HG03378 (cell line): ENCODE data around the gene ZNRF2.

Experiments used
- ATAC-seq: cut with Tn5 transposase; IDR thresholded peaks from one replicate; pipeline ENCODE4 v1.9.1; 2021; ENCODE audit warnings: mild to moderate bottlenecking, moderate library complexity; ENCODE audit not compliant: unreplicated experiment

The ZNRF2 gene

GRCh38 chr7:30320392-30320791 lies 36.0 kb downstream of the ZNRF2 start:
- ATAC-seq: no peak

GRCh38 chr7:30321089-30321881 lies 36.9 kb downstream of the ZNRF2 start:
- no peak for ATAC-seq

GRCh38 chr7:30321882-30322192 lies 37.4 kb downstream of the ZNRF2 start:
- ATAC-seq: no peak

DNA sequence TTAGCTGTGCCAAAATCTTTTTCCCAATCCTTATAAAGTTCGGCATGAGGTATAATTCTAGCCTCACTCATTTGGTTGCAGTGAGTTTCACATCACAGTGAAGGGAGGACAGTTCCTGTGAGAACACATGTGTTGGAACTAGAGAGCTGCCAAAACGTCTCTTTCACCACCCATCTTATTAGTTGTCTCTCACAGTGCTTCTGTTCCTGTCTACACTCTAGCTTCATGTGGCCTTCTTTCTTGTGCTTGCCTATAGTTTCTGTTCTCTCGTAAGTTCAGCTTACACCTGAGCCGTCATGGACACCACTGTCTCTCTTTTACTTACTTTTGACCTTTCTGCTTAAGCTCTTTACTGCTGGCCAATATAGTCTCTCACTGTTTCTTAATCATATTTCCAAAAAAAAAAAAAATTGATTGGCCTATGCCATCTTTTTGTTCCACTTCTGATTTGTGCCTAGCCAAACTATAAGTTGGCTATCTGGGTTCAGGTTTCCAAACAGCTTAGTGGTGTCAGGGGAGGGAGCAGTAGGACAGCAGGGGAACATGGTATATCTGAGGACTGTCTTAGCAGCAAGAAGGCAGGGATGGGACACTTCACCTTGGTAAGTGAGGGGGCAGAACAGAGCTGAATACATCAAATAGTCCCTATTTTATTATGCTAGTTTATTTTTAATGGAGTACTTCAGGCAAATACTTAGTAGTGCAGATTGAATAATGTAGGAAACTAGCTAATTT lies 38.0 kb downstream of the ZNRF2 start:
- peak; percentile 64 for ATAC-seq

DNA sequence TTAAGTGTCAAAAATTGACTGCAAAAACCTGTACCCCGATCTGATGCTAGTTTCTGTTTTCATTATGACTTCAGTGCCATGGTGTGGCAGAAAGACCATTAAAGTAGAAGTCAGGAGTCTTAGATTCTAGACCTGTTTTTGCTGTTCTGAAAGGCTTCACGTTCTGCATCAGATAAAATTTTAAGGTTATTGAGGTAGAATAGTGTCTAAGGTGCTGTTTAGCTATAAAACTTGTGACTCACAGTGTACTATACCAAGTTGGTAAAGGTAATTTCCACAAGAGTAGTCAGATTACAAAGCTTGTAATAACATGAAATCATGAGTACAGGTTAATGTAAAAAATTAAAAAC lies 38.6 kb downstream of the ZNRF2 start:
- peak; percentile 53 for ATAC-seq

DNA sequence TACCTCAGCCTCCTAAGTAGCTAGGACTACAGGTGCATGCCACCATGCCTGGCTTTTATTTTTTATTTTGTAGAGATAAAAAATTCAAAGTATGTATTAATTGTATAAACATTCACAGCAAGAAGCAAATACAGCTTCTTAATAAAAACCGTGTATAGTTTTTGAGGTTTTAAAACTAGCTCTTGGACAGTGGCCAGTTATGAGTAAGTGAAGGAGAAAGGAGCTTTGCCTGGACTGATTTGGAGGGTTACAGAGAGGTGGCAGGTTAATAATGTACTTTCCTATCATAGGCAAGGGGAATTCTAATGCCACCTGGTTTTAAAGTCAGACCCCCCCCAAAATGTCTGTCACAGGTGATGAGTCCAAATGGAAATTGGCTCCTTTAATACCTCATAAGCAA lies 43.4 kb downstream of the ZNRF2 start:
- ATAC-seq: no peak

GRCh38 chr7:30328381-30328780 lies 44.0 kb downstream of the ZNRF2 start:
- ATAC-seq: no peak

DNA sequence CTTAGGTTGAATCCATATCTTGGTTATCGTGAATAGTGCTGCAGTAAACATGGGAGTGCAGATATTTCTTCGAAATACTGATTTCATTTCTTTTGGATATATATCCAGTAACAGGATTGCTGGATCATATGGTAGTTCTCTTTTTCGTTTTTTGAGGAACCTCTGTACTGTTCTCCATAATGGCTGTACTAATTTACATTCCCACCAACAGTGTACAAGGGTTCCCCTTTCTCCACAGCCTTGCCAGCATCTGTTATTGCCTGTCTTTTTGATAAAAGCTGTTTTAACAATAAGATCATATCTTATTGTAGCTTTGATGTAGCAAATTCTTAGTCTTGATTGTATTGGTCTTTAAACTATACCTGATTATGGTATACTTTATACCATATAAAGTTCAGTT lies 45.3 kb downstream of the ZNRF2 start:
- ATAC-seq: no peak

GRCh38 chr7:30330134-30331111 lies 46.0 kb downstream of the ZNRF2 start:
- peak; percentile 87 for ATAC-seq

- ATAC-seq: no peak
Measured at GRCh38 chr7:30331338-30331737, 46.9 kb downstream of the ZNRF2 start.

DNA sequence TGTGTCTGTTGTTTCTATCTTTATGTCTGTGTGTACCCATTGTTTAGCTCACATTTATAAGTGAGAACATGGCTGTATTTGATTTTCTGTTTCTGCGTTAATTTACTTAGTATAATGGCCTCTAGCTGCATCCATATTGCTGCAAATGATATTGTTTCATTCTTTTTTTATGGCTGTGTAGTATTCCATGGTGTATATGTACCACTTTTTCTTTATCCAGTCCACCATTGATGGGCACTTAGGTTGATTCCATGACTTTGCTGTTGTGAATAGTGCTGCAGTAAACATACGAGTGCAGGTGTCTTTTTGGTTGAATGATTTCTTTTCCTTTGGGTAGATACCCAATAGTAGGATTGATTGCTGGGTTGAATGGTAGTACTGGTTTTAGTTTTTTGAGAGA lies 48.2 kb downstream of the ZNRF2 start:
- ATAC-seq: no peak

DNA sequence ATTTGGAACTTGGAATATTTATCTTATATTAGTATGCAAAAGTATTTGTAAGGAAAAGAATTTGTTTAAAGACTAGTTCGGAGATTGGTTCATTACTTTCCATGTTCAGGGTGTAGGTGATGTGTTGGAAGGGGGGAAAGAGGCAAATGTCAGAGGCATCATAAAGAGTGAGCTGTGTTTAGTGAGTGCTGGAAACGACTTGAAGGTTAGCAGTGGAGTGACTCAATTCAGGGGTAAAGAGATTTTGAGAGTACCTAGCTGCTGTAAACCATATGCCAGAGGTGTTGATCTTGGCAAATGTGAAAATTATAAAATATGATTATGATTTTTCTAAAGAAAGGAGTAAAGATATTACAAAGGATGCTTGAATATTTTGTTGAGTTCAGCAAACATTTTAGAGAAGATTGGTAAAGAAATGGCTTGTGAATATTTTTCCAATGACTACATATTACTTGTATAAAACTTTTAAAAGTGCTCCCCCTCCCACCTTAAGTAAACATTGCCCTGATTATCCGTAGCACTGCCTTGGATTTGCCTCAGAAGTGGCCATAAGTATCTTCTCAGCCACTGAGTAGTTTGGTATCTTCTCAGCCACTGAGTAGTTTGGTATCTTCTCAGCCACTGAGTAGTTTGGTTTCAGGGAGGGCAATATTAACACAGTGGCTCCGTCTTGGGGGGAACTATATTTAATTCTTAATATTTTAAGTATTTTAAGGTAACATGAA lies 51.5 kb downstream of the ZNRF2 start:
- ATAC-seq: no peak

DNA sequence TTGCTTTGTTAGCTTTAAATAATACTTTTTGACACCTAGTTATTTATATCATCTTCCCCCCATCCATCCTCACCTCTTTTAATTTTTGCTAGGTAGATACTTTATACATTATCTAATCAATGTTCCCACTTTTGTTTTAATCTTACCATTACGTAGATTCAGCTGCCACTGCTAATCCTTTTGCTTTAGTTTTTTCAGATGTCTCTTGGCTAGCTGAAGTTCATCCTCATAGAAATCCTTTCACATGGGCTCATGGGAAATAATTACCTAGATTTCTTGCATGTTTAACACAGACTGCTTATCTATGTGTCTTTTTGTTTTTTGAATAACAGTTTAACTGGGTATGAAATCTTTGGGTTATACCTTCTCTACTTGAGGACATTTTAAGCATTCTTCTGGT lies 60.1 kb downstream of the ZNRF2 start:
- ATAC-seq: no peak

DNA sequence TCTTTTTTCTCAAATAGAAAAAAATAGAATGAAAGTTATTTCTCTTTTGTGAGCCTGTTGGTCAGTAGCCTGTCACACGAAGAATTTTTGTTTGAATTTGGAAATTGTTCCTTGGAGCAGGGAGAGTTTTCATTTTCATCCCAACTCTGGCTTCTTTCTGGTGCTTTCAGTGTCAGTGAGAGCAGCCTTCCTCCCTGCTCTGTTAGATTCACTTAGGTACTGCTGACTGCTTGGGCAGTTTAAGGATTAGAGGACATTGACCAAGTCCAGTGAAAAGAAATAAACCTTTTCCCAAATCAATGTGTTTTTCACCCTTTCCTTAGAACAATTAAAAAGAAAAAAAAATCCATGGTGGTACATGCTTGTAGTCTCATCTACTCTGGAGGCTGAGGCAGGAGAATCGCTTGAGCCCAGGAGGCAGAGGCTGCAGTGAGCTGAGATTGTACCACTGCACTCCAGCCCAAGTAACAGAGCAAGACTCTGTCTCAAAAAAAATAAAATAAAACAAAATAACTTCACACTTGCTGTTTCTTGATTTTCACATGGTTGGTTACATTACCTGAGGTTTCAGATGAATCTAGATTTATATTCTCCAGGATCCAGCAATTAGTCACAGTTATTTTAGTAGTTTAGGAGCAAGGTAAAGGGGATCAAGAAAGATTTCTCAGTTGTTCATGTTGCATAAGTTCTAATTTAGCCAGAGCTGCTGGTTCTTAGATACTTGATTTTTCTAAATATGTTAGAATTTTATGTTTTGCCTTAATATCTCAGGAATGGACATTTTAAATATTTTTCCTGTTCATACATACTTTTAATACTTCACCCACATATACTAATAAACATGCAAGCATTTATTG lies 63.1 kb downstream of the ZNRF2 start:
- peak; percentile 30 for ATAC-seq

DNA sequence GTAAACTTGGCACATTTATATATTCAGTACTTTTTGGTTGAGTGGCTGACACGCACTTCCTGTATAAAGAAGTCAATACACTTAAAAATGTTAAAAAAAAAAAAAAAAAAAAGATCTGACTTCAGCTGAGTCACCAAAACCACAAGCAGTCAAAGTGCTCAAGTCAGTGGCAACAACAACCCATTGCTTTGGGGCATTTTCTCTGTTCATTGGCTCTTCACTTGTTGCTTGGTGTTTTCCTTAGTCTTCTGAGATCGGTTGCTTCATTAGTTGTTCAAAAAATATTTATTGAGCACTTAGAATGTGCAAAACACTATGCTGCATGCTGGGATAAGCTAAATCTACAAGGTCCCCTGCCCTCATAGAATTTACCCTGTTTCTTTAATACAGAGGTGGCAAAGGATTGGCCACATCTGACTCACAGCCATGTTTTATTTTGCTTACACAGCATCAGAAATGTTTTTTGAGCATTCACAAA lies 63.7 kb downstream of the ZNRF2 start:
- ATAC-seq: peak; percentile 78

DNA sequence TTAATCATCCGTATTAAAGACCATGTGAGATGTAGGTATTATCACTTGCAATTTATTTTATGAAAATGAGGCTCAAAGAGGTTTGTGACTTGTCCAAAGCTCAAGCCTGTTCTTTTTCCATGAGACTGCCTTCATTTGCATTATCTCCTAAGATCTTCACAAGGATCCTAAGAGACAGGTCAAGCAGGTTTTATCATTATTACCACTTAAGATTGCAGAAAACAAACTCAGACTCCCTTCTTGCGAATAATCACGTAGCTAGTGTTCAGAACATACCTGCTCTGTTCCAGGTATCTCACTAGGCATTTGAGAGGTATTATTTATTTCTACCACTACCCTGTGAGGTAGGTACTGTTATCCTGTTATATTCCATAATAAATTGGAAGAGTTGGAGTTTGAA lies 64.8 kb downstream of the ZNRF2 start:
- ATAC-seq: no peak

DNA sequence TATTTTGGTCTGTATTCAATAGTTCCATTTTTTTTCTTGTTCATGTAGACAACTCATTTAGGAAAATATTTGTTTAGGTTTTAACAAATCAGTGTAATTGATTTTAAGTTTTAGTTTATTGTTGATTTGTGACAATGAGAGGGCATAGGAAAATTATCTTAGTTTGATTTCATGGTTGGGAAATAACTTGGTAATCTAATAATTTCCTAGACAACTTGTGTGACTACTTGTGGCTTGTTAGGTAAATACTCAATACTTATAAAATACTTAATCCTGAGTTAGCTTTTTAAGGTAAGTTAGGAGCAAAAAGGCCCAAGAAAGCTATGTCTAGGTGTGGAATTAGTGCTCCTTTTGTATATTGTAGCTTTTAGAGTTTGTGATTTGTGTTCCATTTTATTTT lies 65.4 kb downstream of the ZNRF2 start:
- no peak for ATAC-seq

DNA sequence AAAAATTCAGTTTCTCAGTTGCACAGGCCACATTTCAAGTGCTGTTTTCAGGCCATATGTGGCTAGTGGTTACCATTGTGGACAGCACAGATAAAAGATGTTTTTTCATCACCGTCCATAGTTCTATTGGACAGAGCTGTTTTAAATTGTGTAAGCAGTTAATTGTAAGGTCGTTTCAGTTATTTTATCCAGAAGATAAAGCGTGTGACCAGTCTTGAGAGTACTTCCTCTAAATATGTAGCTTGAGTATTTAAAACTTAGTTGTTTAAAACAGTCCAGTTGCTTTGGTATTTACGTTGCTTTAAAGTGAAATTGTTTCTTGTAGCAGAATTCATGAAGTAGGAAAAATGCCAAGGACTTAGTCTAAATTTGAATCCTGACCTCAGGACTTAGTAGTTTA lies 66.9 kb downstream of the ZNRF2 start:
- no peak for ATAC-seq

DNA sequence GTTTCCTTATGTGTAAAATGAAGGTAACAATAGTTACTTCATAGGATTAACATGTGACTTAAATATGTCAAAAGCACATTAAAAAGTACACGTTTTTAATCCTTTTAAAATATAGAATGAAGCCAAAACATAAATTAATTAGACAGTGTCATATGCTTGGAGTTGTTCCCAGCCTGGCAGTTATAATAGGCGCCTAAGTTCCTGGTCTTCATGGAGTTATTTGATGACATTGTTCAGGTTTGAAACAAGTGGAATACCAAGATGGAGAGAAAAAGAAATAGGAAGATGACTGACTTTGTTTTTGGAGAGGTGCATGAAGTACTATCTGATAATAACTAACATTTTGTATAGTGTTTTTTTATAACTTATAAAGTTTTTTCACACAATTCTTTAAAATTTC lies 67.3 kb downstream of the ZNRF2 start:
- no peak for ATAC-seq

- no peak for ATAC-seq
Measured at GRCh38 chr7:30352169-30352568, 67.8 kb downstream of the ZNRF2 start.
